Endothelial cell (in vitro differentiated cells): ENCODE results near the gene RGS6. TPM values are rescaled to one million over a fixed set of nuclear protein-coding genes. Genes with fewer than 3 reads are reported as not detected.

Source experiments
- DNase-seq: peaks from one replicate; pipeline ENCODE4 v3.0.0; 2021; ENCODE audit warnings: low spot score
- H3K27ac Mint-ChIP-seq: one replicate; pipeline ENCODE4 v1.8.0; 2021; ENCODE audit warnings: mixed read lengths, inconsistent platforms; ENCODE audit not compliant: unreplicated experiment
- H3K27me3 Mint-ChIP-seq: one replicate; pipeline ENCODE4 v1.8.0; 2021; ENCODE audit warnings: mild to moderate bottlenecking, moderate library complexity, mixed read lengths, inconsistent platforms; ENCODE audit not compliant: unreplicated experiment
- H3K36me3 Mint-ChIP-seq: one replicate; pipeline ENCODE4 v1.8.0; 2021; ENCODE audit warnings: mild to moderate bottlenecking, low read depth, mixed read lengths, inconsistent platforms; ENCODE audit not compliant: unreplicated experiment
- H3K4me1 Mint-ChIP-seq: one replicate; pipeline ENCODE4 v1.8.0; 2021; ENCODE audit warnings: mild to moderate bottlenecking, mixed read lengths, inconsistent platforms; ENCODE audit not compliant: unreplicated experiment
- H3K4me3 Mint-ChIP-seq: one replicate; pipeline ENCODE4 v1.8.0; 2021; ENCODE audit warnings: mild to moderate bottlenecking, mixed read lengths, inconsistent platforms; ENCODE audit not compliant: unreplicated experiment
- H3K9me3 Mint-ChIP-seq: one replicate; pipeline ENCODE4 v1.8.0; 2021; ENCODE audit warnings: mixed read lengths, inconsistent platforms; ENCODE audit not compliant: unreplicated experiment
- CTCF ChIP-seq: fragments of 200-600 bp; sonication (generic); IDR thresholded peaks from one replicate; pipeline ENCODE4 v1.5.0; 2021; ENCODE audit warnings: antibody characterized with exemption; ENCODE audit not compliant: unreplicated experiment
- total RNA-seq: library from RNA; stranded (reverse); fragmentation: NEBNext Ultra II Directional; extraction: Animal tissue kit (Norgen Biotek cat#: 25700); gene quantifications from one replicate; pipeline ENCODE4 v1.2.1, GENCODE V29; 2021; ENCODE audit not compliant: unreplicated experiment

Gene RGS6
- total RNA-seq, 1 donor from 2014 or later, result 15.7 TPM

- no peak for TF ChIP-seq CTCF
- Mint-ChIP-seq H3K36me3 (peaks cover 3% of the 10 kb centered on the region), H3K4me3 (no peak overlapping the region), H3K9me3 (no peaks in the 10 kb centered on the region), H3K27me3 (peaks cover 15% of the 10 kb centered on the region), H3K27ac (no peak overlapping the region), H3K4me1 (peaks cover 10% of the 10 kb centered on the region)
- DNase-seq, result no peak
Observed at GRCh38 chr14:72559669-72560255, 627.5 kb downstream of the RGS6 start.

DNA sequence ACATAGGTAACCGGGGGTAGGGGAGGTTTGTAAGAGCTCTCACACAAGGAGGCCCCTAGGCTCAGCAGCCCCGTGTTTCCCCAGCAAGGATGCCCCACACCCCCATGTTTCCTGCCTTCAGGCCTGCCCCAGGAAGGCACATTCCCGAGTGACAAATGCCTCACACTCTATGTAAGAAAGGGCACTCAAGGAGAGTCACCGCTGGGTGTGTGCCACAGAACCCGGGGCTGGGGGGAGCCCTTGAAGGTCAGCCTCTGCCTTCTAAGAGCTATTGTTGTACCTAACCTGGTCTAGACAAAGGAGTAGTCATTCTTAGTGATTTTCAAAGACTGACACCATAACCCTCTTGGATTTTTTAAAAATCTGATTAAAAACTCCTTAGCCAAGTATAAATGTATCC is 628.1 kb downstream of the RGS6 start:
- no peak for TF ChIP-seq CTCF
- Mint-ChIP-seq H3K27me3 (peaks cover 15% of the 10 kb centered on the region), H3K4me1 (peaks cover 10% of the 10 kb centered on the region), H3K36me3 (peaks cover 3% of the 10 kb centered on the region), H3K27ac (peak overlapping the region; percentile 44), H3K4me3 (no peak overlapping the region), H3K9me3 (no peaks in the 10 kb centered on the region)
- no peak for DNase-seq

GRCh38 chr14:72560889-72561493 is 628.8 kb downstream of the RGS6 start:
- peaks cover 15% of the 10 kb centered on the region for H3K27me3 Mint-ChIP-seq
- H3K36me3 Mint-ChIP-seq, result peaks cover 3% of the 10 kb centered on the region
- H3K4me3 Mint-ChIP-seq, result no peak overlapping the region
- DNase-seq, result no peak
- no peaks in the 10 kb centered on the region for H3K9me3 Mint-ChIP-seq
- peak overlapping the region; percentile 44 for H3K27ac Mint-ChIP-seq
- TF ChIP-seq CTCF, result no peak
- H3K4me1 Mint-ChIP-seq, result peaks cover 10% of the 10 kb centered on the region

DNA sequence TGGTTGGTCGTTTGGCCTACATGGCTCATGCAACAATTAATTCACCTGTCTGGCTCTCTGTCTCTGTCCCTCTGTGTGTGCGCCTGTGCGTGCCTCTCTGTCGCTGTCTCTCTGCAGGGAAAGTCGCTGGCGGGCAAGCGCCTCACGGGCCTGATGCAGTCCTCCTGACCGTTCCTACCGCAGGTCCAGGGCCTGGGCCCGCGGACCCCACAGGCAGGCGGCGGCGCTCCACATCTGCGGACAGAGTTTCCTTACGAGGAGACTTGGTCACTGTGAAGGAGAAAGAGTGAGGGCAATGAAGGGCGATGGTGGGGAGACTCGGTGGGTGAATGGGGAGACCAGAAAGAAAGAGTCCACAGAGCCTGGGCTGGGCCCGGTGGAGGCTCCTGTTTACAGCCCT is 630.1 kb downstream of the RGS6 start:
- TF ChIP-seq CTCF, result no peak
- Mint-ChIP-seq H3K9me3 (no peaks in the 10 kb centered on the region), H3K4me3 (no peak overlapping the region), H3K27ac (no peak overlapping the region), H3K36me3 (peaks cover 3% of the 10 kb centered on the region), H3K27me3 (peaks cover 15% of the 10 kb centered on the region), H3K4me1 (peaks cover 10% of the 10 kb centered on the region)
- DNase-seq, result no peak

DNA sequence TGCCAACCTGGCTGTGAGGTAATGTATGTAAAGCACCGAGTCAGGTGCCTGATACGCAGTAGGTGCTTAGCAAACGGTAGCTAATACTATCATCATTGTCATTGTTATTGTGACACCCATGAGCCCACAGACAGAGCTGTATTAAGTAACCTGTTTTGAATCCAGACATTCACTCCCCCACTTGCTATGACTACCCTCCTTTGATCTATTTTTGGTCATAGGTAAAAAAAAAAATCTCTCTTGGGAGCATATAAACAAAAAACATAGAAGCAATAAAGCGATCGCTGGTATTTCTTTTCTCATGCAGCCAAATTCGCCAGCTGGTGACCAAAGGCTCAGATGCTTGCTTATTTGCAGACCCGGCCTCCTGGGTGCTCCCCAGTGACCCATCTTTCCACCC is 631.4 kb downstream of the RGS6 start:
- TF ChIP-seq CTCF, result no peak
- peaks cover 10% of the 10 kb centered on the region for H3K4me1 Mint-ChIP-seq
- no peak for DNase-seq
- H3K4me3 Mint-ChIP-seq, result no peak overlapping the region
- peaks cover 18% of the 10 kb centered on the region for H3K27me3 Mint-ChIP-seq
- H3K27ac Mint-ChIP-seq, result peak overlapping the region; percentile 42
- peaks cover 3% of the 10 kb centered on the region for H3K36me3 Mint-ChIP-seq
- no peaks in the 10 kb centered on the region for H3K9me3 Mint-ChIP-seq
